ENCODE measurements around the gene PSTPIP1.

- TF ChIP-seq STAG1 (CRISPR knock-in tag; IDR thresholded peaks at IDR 0.05; ENCODE audit: borderline replicate concordance) (no peak), SP1 (CRISPR knock-in tag; IDR thresholded peaks at IDR 0.05) (no peak), ARID3A (IDR thresholded peaks at IDR 0.05; ENCODE audit: borderline replicate concordance, low read depth, low read length) (no peak)
These were observed 49.5 kb downstream of the PSTPIP1 start for GRCh38 chr15:77044228-77045042.

Data from K562 (cell line).